Loucy (cell line): ENCODE results near the gene GTF2F1.
A peak's percentile ranks its signal among the peaks of the same experiment; 100 is the strongest.

Experiments
- H2AFZ ChIP-seq: fragments of 200-600 bp; sonication (generic); 2 replicates; pipeline ENCODE4 v1.6.0; 2016; ENCODE audit warnings: antibody characterized with exemption, mild to moderate bottlenecking, low read length, moderate library complexity
- H3F3A ChIP-seq: fragments of 200-600 bp; 2 replicates; pipeline ENCODE4 v1.6.0; 2016; ENCODE audit warnings: antibody characterized with exemption, low read depth, mild to moderate bottlenecking
- H3K27me3 ChIP-seq: fragments of 200-600 bp; sonication (generic); 2 replicates; pipeline ENCODE4 v1.6.1; 2014; ENCODE audit warnings: low read length, mild to moderate bottlenecking; ENCODE audit not compliant: insufficient read depth, poor library complexity, severe bottlenecking
- H3K36me3 ChIP-seq: fragments of 200-600 bp; sonication (generic); 2 replicates; pipeline ENCODE4 v1.6.1; 2016; ENCODE audit warnings: low read length; ENCODE audit not compliant: insufficient read depth
- H3K4me1 ChIP-seq: fragments of 200-600 bp; sonication (generic); 2 replicates; pipeline ENCODE4 v1.5.1; 2014; ENCODE audit warnings: low read length, mild to moderate bottlenecking; ENCODE audit not compliant: insufficient read depth, poor library complexity, severe bottlenecking
- H3K4me2 ChIP-seq: fragments of 200-600 bp; sonication (generic); 2 replicates; pipeline ENCODE4 v1.6.0; 2014; ENCODE audit warnings: antibody characterized with exemption, low read length, low read depth, mild to moderate bottlenecking; ENCODE audit not compliant: poor library complexity, severe bottlenecking
- H3K4me3 ChIP-seq: fragments of 200-600 bp; sonication (generic); 2 replicates; pipeline ENCODE4 v1.5.1; 2014; ENCODE audit warnings: low read length, mild to moderate bottlenecking, mixed read lengths; ENCODE audit not compliant: poor library complexity, severe bottlenecking
- H3K79me2 ChIP-seq: fragments of 200-600 bp; sonication (generic); 2 replicates; pipeline ENCODE4 v1.6.1; 2014; ENCODE audit warnings: low read length; ENCODE audit not compliant: insufficient read depth
- H3K9ac ChIP-seq: fragments of 200-600 bp; sonication (generic); 2 replicates; pipeline ENCODE4 v1.6.0; 2014; ENCODE audit warnings: mild to moderate bottlenecking, low read depth, low read length, moderate library complexity; ENCODE audit not compliant: poor library complexity, severe bottlenecking
- H3K9me2 ChIP-seq: fragments of 200-600 bp; sonication (generic); replicated peaks from 2 replicates; pipeline ENCODE4 v1.6.1; 2016; ENCODE audit warnings: low read depth, low read length, mixed read lengths
- H3K9me3 ChIP-seq: fragments of 200-600 bp; sonication (generic); 2 replicates; pipeline ENCODE4 v1.6.1; 2014; ENCODE audit warnings: mild to moderate bottlenecking, antibody characterized with exemption, low read length, low read depth; ENCODE audit not compliant: insufficient read depth
- H4K20me1 ChIP-seq: fragments of 200-600 bp; sonication (generic); 2 replicates; pipeline ENCODE4 v1.6.0; 2014; ENCODE audit warnings: antibody characterized with exemption, low read length, mild to moderate bottlenecking; ENCODE audit not compliant: insufficient read depth, poor library complexity, severe bottlenecking
- EZH2phosphoT487 ChIP-seq: fragments of 200-600 bp; IDR thresholded peaks from 2 replicates; pipeline ENCODE4 v1.6.1; 2018; ENCODE audit warnings: antibody characterized with exemption, mild to moderate bottlenecking, moderate library complexity, borderline replicate concordance
- TF ChIP-seq, protein P1 (sequence below): fragments of 200-600 bp; sonication (generic); conservative IDR thresholded peaks from 2 replicates; pipeline ENCODE4 v1.5.1; 2014; ENCODE audit warnings: mild to moderate bottlenecking, antibody characterized with exemption, low read length

The GTF2F1 gene, protein sequence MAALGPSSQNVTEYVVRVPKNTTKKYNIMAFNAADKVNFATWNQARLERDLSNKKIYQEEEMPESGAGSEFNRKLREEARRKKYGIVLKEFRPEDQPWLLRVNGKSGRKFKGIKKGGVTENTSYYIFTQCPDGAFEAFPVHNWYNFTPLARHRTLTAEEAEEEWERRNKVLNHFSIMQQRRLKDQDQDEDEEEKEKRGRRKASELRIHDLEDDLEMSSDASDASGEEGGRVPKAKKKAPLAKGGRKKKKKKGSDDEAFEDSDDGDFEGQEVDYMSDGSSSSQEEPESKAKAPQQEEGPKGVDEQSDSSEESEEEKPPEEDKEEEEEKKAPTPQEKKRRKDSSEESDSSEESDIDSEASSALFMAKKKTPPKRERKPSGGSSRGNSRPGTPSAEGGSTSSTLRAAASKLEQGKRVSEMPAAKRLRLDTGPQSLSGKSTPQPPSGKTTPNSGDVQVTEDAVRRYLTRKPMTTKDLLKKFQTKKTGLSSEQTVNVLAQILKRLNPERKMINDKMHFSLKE

DNA sequence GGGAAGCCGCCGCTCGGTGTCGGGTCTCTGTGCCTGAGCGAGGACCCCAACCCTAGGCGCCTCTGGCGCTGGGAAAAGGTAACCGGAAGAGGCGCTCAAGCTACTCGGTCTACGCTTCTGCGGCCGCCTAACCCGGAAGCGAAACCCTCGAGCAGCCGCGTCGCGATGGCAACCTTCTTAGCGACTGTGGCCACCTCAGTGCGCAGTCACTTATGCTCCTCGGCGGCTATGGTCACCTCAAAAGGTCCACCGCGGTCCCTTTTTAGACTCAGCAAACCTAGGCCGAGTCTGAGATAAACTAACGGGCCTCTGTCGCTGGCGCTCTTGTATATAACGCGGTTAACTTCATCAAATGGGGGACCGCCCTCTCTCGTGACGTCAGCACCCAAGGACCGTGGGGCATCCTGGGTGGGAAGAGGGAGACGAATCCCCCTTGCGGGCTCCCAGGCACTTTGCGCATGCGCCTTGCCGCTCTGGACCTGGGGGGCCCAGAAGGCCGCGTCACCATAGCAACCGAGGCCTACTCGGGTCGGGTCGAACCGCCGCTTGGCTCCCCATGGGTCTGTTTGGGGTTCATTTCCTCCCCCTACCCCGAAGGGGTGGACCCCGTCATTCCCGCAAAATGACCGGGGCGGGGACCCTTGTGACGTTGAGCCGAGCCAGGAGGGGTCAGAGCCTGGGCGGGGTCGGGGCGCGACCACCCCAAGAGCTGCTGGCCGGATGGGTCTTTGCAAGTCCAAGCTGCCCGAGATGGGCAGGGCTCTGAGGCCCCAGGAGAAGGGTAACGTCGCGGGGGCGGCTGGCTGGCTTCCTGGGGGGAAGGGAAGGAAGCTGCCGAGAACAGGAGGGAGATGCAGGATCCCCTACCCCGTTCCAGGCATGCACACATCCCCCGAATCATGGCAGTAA is at the start of gene GTF2F1:
Gene GTF2F1, minus strand, starts transcription at position 91 of the 909 bp plus-strand sequence. CDS start 169 bp downstream, outside the sequence.
- no peaks in the 10 kb centered on the region for H3K9me2 ChIP-seq

DNA sequence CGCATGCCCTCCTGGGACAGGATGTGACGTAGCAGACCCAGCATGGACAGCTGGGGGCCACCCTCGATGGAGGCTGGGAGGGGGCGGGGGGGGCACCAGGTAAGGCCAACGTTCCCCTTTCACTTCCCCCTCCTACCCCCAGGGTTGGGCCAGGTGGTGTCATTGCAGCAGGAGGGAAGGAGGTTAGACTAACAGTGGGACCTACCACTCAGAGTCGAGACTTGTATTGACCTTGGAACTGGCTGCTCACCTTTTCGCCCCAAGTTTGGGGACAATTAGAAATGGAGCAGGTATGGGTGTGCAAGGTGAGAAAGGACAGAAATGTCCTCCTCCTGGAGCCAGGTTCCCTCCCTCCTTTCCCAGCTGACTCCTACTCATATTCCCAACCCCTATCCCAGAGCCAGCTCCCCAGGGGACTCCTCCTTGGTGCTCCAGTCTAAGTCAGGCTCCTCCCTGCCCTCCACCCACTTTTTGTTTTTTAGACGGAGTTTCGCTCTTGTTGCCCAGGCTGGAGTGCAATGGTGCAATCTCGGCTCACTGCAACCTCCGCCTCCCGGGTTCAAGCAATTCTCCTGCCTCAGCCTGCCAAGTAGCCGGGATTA is 49.2 kb upstream of the GTF2F1 start:
- no peaks in the 10 kb centered on the region for H3K4me1 ChIP-seq
- H4K20me1 ChIP-seq = no peaks in the 10 kb centered on the region
- H3K9me2 ChIP-seq = no peaks in the 10 kb centered on the region
- H3F3A ChIP-seq = no peaks in the 10 kb centered on the region
- H3K36me3 ChIP-seq = no peaks in the 10 kb centered on the region
- no peaks in the 10 kb centered on the region for H3K27me3 ChIP-seq
- no peak overlapping the region for H3K4me3 ChIP-seq
- no peak overlapping the region for H2AFZ ChIP-seq
- H3K9me3 ChIP-seq = no peaks in the 10 kb centered on the region
- TF ChIP-seq EZH2phosphoT487 = no peak
- TF ChIP-seq, protein P1, sequence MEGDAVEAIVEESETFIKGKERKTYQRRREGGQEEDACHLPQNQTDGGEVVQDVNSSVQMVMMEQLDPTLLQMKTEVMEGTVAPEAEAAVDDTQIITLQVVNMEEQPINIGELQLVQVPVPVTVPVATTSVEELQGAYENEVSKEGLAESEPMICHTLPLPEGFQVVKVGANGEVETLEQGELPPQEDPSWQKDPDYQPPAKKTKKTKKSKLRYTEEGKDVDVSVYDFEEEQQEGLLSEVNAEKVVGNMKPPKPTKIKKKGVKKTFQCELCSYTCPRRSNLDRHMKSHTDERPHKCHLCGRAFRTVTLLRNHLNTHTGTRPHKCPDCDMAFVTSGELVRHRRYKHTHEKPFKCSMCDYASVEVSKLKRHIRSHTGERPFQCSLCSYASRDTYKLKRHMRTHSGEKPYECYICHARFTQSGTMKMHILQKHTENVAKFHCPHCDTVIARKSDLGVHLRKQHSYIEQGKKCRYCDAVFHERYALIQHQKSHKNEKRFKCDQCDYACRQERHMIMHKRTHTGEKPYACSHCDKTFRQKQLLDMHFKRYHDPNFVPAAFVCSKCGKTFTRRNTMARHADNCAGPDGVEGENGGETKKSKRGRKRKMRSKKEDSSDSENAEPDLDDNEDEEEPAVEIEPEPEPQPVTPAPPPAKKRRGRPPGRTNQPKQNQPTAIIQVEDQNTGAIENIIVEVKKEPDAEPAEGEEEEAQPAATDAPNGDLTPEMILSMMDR = no peak
- no peak overlapping the region for H3K4me2 ChIP-seq
- H3K9ac ChIP-seq = no peak overlapping the region
- H3K79me2 ChIP-seq = no peaks in the 10 kb centered on the region

More for the DNA sequence above, at the start of gene GTF2F1:
- peak within 1 kb of the TSS; percentile 81 for H3K4me3 ChIP-seq
- peaks cover 4% of the 10 kb centered on the region; the same call in 1 of the 2 replicates for H3K36me3 ChIP-seq
- H3K4me1 ChIP-seq = peaks cover 13% of the 10 kb centered on the region
- no peaks in the 10 kb centered on the region for H4K20me1 ChIP-seq
- H3K27me3 ChIP-seq = no peaks in the 10 kb centered on the region
- peak within 1 kb of the TSS; percentile 99 for H3K4me2 ChIP-seq
- H3K9me3 ChIP-seq = no peaks in the 10 kb centered on the region
- no peaks in the 10 kb centered on the region for H3F3A ChIP-seq
- H3K9ac ChIP-seq = peak within 1 kb of the TSS; percentile 93
- peaks cover 28% of the 10 kb centered on the region for H3K79me2 ChIP-seq
- TF ChIP-seq EZH2phosphoT487 = no peak
- TF ChIP-seq, protein P1 = 0 out of 2 replicates have a peak, but pooled peaks have one; percentile 19
- H2AFZ ChIP-seq = peak within 1 kb of the TSS; percentile 97

DNA sequence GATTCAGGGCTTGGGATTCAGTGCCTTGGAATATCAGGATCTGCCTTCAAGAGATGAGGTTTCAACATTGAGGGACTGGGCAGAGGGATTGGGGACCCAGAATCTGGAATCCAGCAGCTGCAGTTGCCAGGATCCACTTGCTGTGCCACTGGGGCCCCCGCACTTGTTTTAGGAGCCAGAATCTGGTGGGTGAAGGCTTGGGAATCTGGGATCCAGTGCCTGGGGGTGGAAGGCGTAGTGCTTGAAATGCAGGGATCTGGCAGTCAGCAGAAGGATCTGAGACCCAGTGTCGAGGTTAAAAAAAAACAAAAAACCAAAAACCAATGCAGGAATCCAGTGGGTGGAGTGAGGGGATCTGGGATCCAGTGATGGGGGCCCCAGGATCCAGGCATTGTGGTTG is 47.9 kb upstream of the GTF2F1 start:
- Histone ChIP-seq H4K20me1 (no peaks in the 10 kb centered on the region), H3K9me2 (no peaks in the 10 kb centered on the region), H3K79me2 (no peaks in the 10 kb centered on the region), H3K27me3 (no peaks in the 10 kb centered on the region), H3K4me1 (no peaks in the 10 kb centered on the region), H3K36me3 (no peaks in the 10 kb centered on the region), H3K9ac (no peak overlapping the region), H3K4me2 (no peak overlapping the region), H3F3A (no peaks in the 10 kb centered on the region), H2AFZ (no peak overlapping the region), H3K4me3 (no peak overlapping the region), H3K9me3 (no peaks in the 10 kb centered on the region)
- TF ChIP-seq, protein P1 = no peak
- TF ChIP-seq EZH2phosphoT487 = no peak
